Fibroblast of lung (primary cell): ENCODE measurements around the gene AIFM3.

ENCODE experiments used
- CTCF ChIP-seq, 2 donors: IDR thresholded peaks in 1 of 2; conservative IDR thresholded peaks in 1 of 2; 1 replicate in 1 of 2; 2 replicates in 1 of 2; pipeline ENCODE4 v1.5.1; 2011 to 2012; ENCODE audit warnings: low read length in 2 of 2, control low read depth in 1 of 2, inconsistent platforms in 1 of 2, low read depth in 1 of 2, mild to moderate bottlenecking in 1 of 2
- EZH2 ChIP-seq: IDR thresholded peaks from 2 replicates; pipeline ENCODE4 v1.5.1; 2012; ENCODE audit warnings: low read length, control low read depth, mild to moderate bottlenecking; ENCODE audit errors: missing control alignments

- TF ChIP-seq CTCF (conservative IDR thresholded peaks at IDR 0.05 in 1 of 2, IDR thresholded peaks at IDR 0.05 in 1 of 2; ENCODE audit: low read depth in 1 of 2, low read length in 2 of 2) = no peak
- TF ChIP-seq EZH2 = no peak
Measured at GRCh38 chr22:20953342-20953608, 13.8 kb upstream of the AIFM3 start.
